Right renal cortex interstitium (tissue), 3 donors: ENCODE measurements around the gene DNAAF3. TPM values are rescaled to one million over a fixed set of nuclear protein-coding genes. Genes with fewer than 3 reads are reported as not detected.
A peak's percentile ranks its signal among the peaks of the same experiment; 100 is the strongest.
"Not testable (repeated sequence)": the region's sequence is repeated elsewhere in the genome, so short reads cannot be mapped to it uniquely, and the experiment has no call there.

Experiments
- DNase-seq, 3 donors: peaks; one replicate each; pipeline ENCODE4 v3.0.0-alpha.2; 2013; ENCODE audit warnings: low read depth in 3 of 3, low spot score in 2 of 3
- polyA plus RNA-seq, 3 donors: library from polyadenylated mRNA; unstranded; fragments of 120-200 nt; gene quantifications; one replicate each; pipeline ENCODE4 v1.2.1, GENCODE V29; 2013; ENCODE audit not compliant: insufficient read length in 3 of 3

Gene DNAAF3
- polyA plus RNA-seq, 3 donors: 5.4 to 7.9 (median 6.9) TPM

DNA sequence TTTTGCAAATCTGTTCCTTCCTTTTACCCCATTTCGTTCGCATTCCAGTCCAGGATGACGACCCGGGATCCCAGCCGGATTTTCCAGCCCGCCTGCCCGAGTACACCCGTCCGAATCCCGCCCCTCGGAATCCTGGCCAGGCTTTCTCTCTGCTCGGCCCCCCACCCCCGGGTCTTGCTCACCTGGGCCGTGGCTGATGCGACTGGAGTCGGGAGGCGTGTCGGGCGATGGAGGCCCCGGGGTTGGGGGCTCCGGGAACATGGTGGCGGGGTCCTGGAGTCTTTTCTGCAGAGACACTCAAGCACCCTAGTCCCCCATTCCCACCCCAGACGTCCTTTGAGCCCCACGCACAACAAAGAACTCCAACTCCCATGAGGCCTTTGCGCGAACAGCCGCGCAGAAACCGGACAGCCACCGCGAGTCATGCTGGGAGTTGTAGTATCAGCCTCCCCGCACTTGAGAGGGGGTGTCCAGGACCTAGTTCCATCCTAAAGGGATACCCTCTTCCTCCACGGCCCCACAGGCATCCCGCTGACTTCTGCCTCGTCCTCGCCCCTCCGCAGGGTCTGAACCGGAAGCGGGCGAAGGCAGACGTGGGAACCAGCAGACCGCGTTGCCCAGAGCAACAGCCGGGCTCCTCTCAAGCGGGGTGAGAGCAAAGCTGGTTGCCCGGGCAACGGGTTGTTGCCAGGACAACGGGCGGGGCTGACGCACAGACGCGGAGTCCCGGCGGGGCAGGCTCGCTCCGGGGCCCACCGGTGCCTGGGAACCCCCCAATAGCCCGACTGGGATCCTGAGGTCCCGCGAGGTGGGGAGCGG lies 12.6 kb upstream of the DNAAF3 start:
- peak in 1 of 3 donors; percentile 67 for DNase-seq

- no peak for DNase-seq
These were observed 9.7 kb upstream of the DNAAF3 start for GRCh38 chr19:55176076-55176475.

- no peak for DNase-seq
These were observed 8.9 kb upstream of the DNAAF3 start for GRCh38 chr19:55175117-55175867.

DNA sequence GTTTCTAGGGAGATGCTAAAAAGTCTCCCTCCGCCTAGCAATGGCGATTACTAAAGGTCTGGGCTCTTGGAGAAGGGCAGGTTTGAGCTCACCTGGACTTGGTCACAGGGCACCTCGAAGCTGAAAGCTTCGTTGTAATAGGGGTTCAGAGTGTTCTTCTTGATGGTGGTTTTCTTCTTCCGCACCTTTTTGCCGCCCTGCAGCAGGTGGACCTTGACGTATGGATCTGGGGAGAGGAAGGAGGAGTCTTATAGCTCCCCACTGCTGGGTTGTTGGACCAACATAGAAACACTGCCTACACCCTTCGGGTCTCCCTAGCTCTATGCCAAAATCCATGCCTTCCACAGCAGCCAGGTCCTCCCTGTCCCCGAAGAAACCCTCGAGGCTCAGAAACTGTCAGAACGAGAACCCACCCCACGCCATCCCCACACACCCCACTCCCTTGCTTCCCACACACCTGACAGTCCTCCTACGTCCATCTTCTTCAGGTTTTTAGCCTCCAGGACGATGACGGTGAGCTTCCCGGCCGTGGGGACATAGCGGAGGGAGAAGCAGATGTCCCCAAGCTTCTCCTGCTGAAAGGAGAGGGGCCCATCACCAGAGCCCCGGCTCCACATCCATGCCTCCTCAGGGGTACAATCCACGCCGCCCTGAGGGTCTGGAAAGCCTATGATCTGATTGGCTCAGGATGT lies 8.2 kb upstream of the DNAAF3 start:
- no peak for DNase-seq

- no peak for DNase-seq
These were observed 7.4 kb upstream of the DNAAF3 start for GRCh38 chr19:55173714-55174409.

- no peak for DNase-seq
These were observed 6.8 kb upstream of the DNAAF3 start for GRCh38 chr19:55173186-55173713.

GRCh38 chr19:55172741-55173140 lies 6.3 kb upstream of the DNAAF3 start:
- no peak for DNase-seq

DNA sequence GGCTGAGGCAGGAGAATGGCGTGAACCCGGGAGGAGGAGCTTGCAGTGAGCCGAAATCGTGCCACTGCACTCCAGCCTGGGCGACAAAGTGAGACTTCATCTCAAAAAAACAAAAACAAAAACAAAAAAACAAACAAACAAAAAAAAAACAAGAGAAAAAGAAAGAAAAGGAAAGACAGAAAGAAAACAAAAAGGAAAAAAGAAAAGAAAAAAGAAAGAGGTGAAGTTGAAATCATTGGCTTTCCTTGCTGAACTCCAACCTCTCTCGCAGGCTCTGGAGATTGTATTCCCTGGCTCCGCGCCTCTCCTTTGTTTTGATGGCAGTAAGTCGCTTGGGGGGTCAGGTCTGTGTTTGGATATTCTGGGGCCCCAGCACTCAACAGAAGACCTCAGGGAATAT lies 5.9 kb upstream of the DNAAF3 start:
- DNase-seq: not testable (repeated sequence)

GRCh38 chr19:55171440-55171839 lies 5.0 kb upstream of the DNAAF3 start:
- DNase-seq: no peak

- no peak for DNase-seq
These were observed 2.7 kb upstream of the DNAAF3 start for GRCh38 chr19:55169136-55169535.

- DNase-seq: no peak
These were observed 372 bp downstream of the DNAAF3 start for GRCh38 chr19:55165952-55166529.

GRCh38 chr19:55161571-55162322 lies 4.7 kb downstream of the DNAAF3 start:
- DNase-seq: no peak

GRCh38 chr19:55160986-55161365 lies 5.4 kb downstream of the DNAAF3 start:
- no peak for DNase-seq

GRCh38 chr19:55160128-55160985 lies 6.1 kb downstream of the DNAAF3 start:
- DNase-seq: peak in 1 of 3 donors; percentile 62

DNA sequence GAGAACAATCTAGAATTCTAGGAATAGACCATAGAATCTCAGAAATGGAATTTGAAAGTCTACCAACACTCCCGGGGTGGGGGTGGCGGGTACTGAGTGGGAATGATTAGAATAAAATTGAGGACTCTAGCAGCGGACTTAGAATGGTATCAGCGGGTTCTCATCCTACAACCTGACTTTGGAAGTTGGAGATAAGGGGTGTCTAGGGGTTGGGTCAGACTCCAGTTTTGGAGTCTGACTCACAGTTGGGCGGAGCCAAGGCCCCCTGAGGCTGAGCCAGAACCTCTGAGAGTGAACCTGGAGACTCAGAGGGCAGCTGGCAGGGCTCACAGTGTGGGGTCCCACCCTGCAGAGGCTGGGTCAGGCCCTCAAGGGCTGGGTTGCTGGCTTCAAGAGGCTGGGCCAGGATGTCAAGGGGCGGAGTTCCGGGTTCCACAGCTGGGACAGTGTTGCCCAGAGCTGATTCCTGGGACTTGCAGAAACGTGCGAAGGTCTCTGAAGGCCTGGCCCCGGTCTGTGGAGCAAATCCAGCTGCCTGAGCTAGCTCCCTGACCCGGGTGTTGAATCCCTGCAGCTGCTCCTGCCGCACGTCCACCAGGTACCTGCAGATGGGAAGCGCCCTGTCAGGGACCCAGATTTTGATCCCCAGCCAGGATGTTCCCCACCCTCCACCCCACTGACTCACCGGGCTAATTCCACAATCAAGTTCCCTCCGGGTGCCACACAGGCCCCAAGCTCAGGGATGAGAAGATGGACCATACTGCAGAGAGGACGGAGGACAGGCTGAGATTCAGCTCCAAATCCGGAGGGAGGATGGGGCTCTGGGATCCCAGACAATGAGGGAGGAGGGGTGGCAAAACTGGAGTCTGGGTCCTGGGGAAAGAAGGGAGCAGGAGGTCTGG lies 7.3 kb downstream of the DNAAF3 start:
- DNase-seq: no peak

DNA sequence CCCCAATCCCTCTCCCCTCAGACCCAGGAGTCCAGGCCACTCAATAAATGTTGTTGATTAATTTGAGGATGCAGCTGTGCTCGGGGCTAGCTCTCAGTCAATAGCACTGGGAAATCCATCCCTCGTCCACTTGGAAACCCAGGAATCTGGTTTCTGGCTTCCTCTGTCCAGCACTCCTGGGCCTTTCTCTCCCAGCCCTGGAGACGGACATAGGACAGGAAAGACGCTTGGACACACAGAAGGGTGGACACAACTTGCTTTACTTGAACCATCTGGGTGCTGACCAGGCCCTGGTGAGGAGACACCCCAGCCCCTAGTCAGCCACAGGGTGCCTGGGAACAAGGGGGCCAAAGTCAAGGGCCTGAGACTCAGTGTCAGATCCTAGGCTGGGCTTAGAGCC lies 8.0 kb downstream of the DNAAF3 start:
- no peak for DNase-seq

GRCh38 chr19:55157064-55157908 lies 9.1 kb downstream of the DNAAF3 start, which contains the start of gene TNNI3:
Gene TNNI3, minus strand, starts transcription at chr19:55157732. Its CDS starts 143 bp downstream, at chr19:55157589.
- DNase-seq: no peak
